Ramos (cell line): ENCODE measurements around the gene SLC22A1.
"Not testable (repeated sequence)": the region's sequence is repeated elsewhere in the genome, so short reads cannot be mapped to it uniquely, and the experiment has no call there.

Experiments used
- in situ Hi-C: fragments of 300-500 bp; cut with MboI; formaldehyde crosslinking; loops from one replicate; pipeline ENCODE4 v1.14.3; 2022; ENCODE audit warnings: low sequenced_read_pairs; ENCODE audit not compliant: unreplicated experiment

Gene SLC22A1

DNA sequence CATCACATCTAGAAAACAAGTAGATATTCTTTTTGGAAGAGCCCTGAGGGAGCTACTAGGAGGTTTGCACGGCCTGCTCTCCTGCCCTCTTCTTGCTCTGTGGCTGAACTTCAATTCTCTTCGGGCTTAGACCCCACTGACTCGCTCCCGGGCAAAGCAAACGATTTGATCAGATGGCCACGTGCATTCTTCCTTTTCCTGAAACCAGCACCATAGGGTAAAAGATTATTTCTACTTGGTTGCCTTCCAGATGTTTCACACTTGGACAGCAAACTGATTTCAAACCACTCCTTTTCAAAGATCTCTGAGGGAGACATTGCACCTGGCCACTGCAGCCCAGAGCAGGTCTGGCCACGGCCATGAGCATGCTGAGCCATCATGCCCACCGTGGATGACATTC is at the start of gene SLC22A1:
Gene SLC22A1, plus strand, starts transcription at position 258 of the 400 bp plus-strand sequence. Its CDS starts 121 bp downstream, at position 379.
- in situ Hi-C loops = no loop called here

- in situ Hi-C loops = no loop called here
Measured at GRCh38 chr6:160073272-160073671, 48.3 kb upstream of the SLC22A1 start.

DNA sequence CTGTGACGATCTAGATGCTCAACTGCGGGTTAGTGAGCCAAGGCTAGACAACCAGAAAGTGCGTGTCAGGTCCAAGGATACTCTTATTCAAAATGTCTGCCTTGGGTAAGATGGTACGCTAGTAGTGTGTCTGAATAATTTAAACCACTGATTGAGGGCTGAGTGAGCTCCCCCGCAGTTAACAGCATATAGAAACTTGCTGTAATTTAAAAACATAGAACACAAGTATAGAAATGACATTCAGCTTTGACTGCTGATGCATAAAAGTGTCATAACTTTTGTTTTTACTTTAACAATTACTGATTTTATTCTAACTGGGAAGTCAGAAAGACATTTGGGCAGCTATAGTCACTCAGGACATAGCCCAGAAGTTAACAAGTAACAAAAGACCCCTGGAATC is 45.6 kb upstream of the SLC22A1 start:
- in situ Hi-C loops = no loop called here

DNA sequence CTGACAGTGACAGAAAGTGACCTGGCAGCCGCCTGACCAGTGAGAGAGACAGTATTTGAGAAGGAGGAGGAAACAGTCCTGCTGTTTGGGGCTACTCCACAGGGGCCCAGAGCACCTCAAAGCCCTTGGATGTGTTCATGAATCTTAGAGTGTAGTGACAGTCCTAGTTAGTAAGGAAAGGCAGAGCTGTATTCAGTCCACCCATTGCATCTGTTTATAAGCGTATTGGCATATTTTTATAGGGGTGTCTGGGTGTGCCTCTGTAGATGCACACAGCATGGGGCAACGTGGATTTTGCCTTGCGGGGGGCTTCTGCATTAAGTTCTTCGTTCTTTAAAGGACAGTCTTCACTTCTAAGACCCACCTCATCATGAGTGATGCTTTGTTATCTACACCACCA is 44.6 kb upstream of the SLC22A1 start:
- in situ Hi-C loops = no loop called here

DNA sequence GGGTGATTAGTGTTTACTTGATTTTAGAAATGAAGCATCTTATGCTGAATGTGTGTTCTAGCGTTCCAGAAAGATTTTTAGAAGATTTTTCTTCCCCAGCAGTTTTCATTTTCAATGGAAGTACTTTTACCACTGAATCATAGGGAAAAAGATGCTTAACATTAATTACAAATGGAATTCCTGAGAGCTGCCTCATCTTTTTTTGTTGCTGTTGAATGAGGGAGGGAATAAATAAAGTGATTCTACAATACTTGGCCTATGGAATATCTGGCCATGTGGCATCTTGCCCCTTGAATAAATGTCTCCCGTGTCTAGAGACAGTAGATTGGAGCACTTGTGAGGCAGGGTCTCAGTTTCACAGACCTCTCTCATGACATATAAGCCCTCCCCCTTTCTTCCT is 44.1 kb upstream of the SLC22A1 start:
- in situ Hi-C loops = no loop called here

DNA sequence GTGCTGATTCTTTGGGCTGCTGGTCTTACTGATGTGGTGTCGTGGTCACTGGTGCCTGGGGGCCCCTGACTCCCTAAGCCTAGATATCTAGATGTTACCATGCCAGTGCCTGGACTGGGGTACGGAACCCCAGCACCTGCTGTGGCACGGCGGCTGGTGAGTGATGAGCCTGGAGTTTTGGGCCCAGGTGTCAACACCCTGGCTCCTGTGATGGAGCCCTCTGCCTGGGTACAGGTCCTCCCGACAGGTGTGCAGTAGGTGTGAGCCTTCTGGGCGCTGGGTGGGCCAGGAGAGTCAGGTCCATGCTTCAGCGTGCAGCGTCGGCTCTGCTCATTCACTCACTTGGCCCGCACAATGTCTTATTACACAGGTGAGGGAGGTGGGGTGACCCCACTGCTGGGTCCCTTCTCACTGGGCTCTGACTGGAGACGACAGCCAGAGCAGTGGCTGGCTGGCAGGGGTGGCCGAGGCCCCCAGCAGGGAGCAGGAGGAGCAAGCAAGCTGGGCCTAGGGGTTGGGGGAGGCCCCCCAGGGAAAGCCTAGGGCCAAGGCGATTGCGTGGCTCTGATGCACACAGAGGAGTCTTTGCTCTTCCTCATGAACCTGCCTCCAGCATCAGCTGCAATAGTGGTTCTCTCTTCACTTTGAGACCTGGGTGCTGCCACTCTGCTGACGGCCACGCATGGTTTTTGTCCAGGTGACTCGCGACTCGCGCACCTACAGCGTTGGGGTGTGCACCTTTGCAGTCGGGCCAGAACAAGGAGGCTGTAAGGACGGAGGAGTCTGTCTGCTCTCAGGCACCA is 42.5 kb upstream of the SLC22A1 start:
- in situ Hi-C loops = no loop called here

- in situ Hi-C loops = no loop called here
Measured at GRCh38 chr6:160079686-160080043, 42.0 kb upstream of the SLC22A1 start.

DNA sequence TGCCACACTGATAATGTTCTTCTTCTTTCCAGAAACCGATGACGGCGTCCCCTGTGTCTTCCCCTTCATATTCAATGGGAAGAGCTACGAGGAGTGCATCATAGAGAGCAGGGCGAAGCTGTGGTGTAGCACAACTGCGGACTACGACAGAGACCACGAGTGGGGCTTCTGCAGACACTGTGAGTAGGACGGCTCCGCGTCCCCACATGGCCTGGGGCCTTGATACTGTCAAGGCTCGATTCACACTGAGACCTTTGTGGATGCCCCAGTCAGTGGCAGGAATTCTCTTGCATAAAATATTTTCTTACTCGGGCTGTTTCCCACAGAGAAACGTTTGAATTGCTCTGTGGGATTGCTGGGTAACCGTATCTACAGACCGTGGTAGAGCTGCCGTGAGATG is 41.5 kb upstream of the SLC22A1 start:
- in situ Hi-C loops = no loop called here

DNA sequence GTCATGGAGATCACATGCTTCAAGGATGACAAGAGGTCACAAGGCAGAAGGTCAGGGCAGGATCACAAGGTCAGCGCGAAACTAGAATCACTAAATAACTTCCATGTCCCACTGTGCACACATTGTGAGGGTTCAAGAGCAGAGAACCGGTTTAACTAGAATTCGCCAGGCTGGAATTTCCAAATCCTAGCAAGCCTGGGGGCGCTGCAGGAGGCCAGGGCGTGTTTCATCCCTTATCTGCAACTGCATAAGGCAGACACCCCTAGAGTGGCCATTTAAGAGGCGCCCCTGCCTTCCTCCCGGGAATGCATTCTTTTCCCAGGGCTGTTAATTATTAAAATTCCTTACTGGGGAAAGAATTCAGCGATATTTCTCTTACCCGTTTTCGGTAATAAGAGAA is 40.2 kb upstream of the SLC22A1 start:
- in situ Hi-C loops = no loop called here

- in situ Hi-C loops = no loop called here
Measured at GRCh38 chr6:160082627-160083026, 39.0 kb upstream of the SLC22A1 start.

DNA sequence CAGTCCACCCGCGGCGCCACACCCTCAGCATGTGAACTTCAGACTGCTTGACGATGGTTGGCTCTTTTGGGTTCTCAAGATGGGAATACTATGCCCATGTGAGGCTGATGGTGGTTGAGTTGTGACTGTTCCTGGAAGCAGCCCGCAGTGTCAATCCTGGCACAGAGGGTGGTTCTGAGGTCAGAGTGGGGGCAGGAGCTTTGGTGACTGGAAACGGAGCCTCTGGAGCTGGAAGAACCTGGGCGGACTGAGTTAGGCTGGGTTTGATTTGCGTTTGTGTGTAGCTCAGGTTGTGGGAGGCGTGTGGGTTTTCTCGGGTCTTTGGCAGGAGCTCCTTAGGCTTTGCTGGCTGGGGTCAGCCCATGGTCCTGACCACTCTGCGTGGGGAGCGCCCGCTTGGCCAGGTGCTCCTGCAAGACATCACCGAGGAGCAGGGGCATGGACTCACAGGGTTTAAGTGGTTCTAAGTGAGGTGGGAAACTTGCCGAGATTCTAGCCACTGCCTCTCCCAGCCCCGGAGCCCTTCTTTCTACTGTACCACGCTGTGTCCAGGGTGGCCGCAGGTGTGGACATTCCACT is 37.3 kb upstream of the SLC22A1 start:
- in situ Hi-C loops = no loop called here

GRCh38 chr6:160085226-160085625 is 36.4 kb upstream of the SLC22A1 start:
- in situ Hi-C loops = no loop called here

DNA sequence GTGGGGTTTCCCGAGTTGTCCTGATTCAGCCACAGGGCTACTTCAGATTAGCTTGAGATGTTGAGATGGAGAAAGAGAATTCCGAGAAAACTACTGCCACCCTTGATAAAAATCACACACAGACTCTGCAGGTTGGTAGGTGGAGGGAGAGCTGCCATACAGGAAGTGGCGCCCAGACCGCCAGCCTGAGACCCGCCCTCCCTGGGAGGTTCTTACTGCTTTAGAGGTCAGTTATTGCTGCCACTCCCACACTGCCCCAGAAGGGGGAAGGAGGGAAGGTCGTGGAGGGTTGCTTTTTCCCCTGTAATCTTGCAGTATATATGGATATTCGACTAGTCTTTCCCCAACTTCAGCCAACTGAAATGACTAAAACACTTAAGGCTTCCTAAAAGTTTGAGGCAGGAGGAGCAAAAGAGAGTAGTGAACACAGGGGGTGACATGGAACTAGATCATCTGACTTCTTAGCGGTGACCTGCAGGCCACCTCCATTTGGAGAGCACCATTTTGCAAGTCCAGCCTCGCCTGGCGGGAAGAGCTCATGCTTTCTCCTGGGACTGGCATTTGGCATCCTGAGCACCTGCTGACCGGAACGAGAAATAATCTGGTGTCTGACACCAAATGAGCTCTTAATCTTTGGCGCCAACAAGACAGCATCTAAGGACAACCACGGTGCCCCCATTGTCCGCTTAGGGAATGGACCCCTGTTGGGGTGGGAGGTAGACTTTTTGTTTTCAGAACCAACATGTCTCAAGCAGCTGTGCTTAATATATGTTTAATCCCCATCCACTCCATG is 35.7 kb upstream of the SLC22A1 start:
- in situ Hi-C loops = no loop called here

DNA sequence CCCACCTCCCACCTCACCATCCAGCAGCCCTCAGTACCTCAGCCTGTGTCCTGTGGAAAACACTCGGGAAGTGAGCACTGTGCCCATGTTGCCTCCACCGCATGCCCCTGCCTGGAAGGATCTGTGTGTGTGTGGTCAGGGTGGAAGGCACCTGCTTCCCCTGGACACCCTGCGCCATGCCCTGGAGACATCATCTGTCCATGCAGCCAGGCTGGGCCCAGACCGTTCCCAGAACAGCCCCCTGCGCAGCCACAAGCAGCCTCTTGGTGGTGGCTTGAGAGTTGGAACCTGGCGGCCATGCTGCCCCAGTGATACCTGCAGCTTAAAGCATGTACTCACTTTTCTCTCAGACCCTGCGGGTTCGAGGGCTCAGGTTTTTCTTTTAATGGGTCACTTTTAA is 34.9 kb upstream of the SLC22A1 start:
- in situ Hi-C loops = no loop called here

GRCh38 chr6:160088069-160088783 is 33.4 kb upstream of the SLC22A1 start:
- in situ Hi-C loops = no loop called here

DNA sequence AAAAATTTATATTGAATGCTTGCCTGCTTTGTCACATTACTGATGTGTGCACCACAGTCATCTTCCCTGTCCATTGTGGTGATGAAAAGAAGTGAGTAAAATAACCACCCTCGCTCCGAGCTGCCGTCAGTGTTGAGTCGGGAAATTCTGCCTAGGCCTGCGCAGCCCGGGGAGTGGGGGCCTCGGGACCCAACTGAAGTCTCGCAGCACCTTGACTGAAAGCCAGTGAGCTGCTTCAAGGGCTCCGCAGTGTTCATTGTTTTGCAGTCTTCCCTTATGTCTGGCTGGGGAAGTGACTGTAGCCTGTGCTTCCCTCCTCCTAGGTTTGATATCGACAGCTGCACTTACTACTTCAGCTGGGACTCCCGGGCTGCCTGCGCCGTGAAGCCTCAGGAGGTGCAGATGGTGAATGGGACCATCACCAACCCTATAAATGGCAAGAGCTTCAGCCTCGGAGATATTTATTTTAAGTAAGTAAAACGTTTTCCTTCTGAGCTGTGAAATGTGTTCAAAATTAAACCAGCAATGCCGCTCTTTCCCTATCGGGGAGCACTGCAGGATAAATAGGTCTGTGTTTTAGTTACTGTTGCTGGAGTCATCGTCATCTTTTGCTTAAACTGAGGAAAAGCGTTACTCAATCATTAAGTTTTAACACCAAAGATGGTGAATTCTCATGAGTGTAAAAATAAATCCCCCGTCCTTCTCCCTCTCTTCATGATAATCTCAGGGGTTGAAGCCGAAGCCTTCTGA is 32.7 kb upstream of the SLC22A1 start:
- in situ Hi-C loops = no loop called here

GRCh38 chr6:160089534-160089897 is 32.1 kb upstream of the SLC22A1 start:
- in situ Hi-C loops = no loop called here

DNA sequence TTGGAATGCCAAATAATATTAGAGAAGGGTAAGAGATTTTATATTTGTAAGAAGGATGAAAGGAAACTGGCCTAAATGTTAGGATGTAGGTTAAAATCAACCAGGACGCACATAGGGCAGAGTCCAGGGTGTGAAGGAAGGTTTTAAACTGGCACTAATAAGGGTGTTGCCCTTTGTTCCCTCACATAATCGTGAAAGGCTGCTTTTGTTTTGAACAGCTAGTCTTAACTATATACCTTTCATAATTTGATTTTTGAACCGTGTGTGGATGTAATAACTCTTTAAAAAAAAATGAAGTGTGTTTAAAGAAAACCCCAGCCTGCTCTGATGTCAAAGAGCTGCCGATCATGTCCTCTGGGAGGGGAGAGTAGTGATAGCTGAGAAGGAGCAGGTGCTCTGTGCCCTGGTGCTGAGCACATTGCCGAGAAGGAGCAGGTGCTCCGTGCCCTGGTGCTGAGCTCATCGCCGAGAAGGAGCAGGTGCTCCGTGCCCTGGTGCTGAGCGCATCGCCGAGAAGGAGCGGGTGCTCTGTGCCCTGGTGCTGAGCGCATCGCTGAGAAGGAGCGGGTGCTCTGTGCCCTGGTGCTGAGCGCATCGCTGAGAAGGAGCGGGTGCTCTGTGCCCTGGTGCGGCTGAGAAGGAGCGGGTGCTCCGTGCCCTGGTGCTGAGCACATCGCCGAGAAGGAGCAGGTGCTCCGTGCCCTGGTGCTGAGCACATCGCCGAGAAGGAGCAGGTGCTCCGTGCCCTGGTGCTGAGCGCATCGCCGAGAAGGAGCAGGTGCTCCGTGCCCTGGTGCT is 31.0 kb upstream of the SLC22A1 start:
- in situ Hi-C loops = not testable (repeated sequence)

GRCh38 chr6:160092176-160092575 is 29.4 kb upstream of the SLC22A1 start:
- in situ Hi-C loops = not testable (repeated sequence)
